Glutamatergic neuron (in vitro differentiated cells): ENCODE results near the gene CNTD1. TPM values are rescaled to one million over a fixed set of nuclear protein-coding genes. Genes with fewer than 3 reads are reported as not detected.
"Not testable (repeated sequence)": the region's sequence is repeated elsewhere in the genome, so short reads cannot be mapped to it uniquely, and the experiment has no call there.

Source experiments
- DNase-seq: peaks from one replicate; pipeline ENCODE4 v3.0.0; 2022
- H3K27ac Mint-ChIP-seq: one replicate; pipeline ENCODE4 v1.8.0; 2020; ENCODE audit warnings: mild to moderate bottlenecking, mixed read lengths, inconsistent platforms; ENCODE audit not compliant: unreplicated experiment
- H3K27me3 Mint-ChIP-seq: one replicate; pipeline ENCODE4 v1.8.0; 2020; ENCODE audit warnings: mild to moderate bottlenecking, moderate library complexity, mixed read lengths, inconsistent platforms; ENCODE audit not compliant: unreplicated experiment
- H3K36me3 Mint-ChIP-seq: one replicate; pipeline ENCODE4 v1.8.0; 2020; ENCODE audit warnings: mild to moderate bottlenecking, mixed read lengths, inconsistent platforms; ENCODE audit not compliant: unreplicated experiment
- H3K4me1 Mint-ChIP-seq: one replicate; pipeline ENCODE4 v1.8.0; 2020; ENCODE audit warnings: mild to moderate bottlenecking, low read depth, mixed read lengths, inconsistent platforms; ENCODE audit not compliant: unreplicated experiment
- H3K4me3 Mint-ChIP-seq: one replicate; pipeline ENCODE4 v1.8.0; 2020; ENCODE audit warnings: mild to moderate bottlenecking, mixed read lengths, inconsistent platforms; ENCODE audit not compliant: unreplicated experiment
- H3K9me3 Mint-ChIP-seq: one replicate; pipeline ENCODE4 v1.8.0; 2020; ENCODE audit warnings: mild to moderate bottlenecking, moderate library complexity, mixed read lengths, inconsistent platforms; ENCODE audit not compliant: unreplicated experiment
- total RNA-seq: library from RNA; stranded (reverse); fragmentation: NEBNext Ultra II Directional; extraction: Animal tissue kit (Norgen Biotek cat#: 25700); gene quantifications from one replicate; pipeline ENCODE4 v1.2.1, GENCODE V29; 2021; ENCODE audit not compliant: unreplicated experiment
- TF ChIP-seq, protein P1 (sequence below): fragments of 200-600 bp; sonication (generic); IDR thresholded peaks from one replicate; pipeline ENCODE4 v1.5.0; 2021; ENCODE audit not compliant: partially characterized antibody, unreplicated experiment

The CNTD1 gene
- total RNA-seq, 1 donor from 2014 or later: not detected

DNA sequence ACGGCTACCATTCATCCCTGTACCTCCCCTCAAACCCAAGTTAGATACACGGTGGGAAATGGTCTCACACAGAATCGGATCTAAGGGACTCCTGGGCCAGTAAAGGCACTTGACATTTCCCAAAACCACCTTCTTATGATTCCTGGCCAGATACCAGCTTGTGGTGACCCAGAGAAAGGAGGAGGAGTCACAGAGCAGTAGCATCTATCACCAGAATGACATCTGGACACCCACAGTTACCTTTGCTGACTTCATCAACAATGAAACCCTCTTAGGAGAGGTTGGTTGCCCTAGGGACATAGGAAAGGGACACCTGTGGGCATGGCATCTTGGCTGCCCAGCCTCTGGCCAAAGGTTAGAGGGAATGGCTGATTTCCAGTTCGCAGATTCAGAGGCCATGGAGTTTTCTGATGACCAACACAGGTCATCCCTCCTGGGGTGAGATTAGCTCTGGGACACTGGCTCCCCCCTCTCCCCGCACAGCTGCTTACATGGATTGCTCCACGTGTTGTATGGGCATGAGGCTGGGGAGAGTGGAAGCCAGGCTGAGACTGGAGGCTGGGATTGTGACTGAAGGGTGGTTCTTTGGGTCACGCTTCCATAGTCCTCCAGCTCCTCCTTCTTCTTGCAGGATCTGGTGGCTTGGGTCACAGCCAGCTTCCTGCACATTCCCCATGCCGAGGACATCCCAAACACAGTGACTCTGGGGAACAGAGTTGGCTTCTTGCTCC lies 51.0 kb downstream of the CNTD1 start:
- TF ChIP-seq, protein P1, sequence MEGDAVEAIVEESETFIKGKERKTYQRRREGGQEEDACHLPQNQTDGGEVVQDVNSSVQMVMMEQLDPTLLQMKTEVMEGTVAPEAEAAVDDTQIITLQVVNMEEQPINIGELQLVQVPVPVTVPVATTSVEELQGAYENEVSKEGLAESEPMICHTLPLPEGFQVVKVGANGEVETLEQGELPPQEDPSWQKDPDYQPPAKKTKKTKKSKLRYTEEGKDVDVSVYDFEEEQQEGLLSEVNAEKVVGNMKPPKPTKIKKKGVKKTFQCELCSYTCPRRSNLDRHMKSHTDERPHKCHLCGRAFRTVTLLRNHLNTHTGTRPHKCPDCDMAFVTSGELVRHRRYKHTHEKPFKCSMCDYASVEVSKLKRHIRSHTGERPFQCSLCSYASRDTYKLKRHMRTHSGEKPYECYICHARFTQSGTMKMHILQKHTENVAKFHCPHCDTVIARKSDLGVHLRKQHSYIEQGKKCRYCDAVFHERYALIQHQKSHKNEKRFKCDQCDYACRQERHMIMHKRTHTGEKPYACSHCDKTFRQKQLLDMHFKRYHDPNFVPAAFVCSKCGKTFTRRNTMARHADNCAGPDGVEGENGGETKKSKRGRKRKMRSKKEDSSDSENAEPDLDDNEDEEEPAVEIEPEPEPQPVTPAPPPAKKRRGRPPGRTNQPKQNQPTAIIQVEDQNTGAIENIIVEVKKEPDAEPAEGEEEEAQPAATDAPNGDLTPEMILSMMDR: no peak
- Mint-ChIP-seq H3K27ac (no peak overlapping the region), H3K27me3 (peaks cover 2% of the 10 kb centered on the region), H3K4me3 (no peak overlapping the region), H3K4me1 (no peaks in the 10 kb centered on the region), H3K36me3 (no peaks in the 10 kb centered on the region), H3K9me3 (no peaks in the 10 kb centered on the region)
- no peak for DNase-seq

DNA sequence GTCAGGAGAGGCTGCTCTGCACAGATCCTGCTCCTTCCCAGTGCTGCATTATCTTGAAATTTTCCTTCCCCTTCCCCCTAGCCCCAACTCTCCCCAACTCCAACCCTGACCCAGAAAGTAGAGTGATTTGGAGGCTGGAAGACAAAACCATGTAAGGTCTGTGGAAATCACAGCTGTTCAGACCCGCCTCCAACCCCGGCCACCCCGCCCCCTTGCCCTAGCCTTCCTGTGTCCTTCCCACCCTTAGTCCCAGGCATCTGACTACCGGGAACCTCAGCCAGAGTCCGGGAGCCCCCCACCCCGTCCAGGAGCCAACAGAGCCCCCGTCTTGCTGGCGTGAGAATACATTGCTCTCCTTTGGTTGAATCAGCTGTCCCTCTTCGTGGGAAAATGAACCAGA lies 52.3 kb downstream of the CNTD1 start, which contains the start of gene AOC3:
AOC3 (plus strand) TSS at position 246 of the 400 bp plus-strand sequence; CDS start at position 391, 145 bp downstream.
- Mint-ChIP-seq H3K27me3 (peaks cover 2% of the 10 kb centered on the region), H3K9me3 (no peaks in the 10 kb centered on the region), H3K36me3 (no peaks in the 10 kb centered on the region), H3K4me1 (no peaks in the 10 kb centered on the region), H3K4me3 (no peak within 1 kb of the TSS), H3K27ac (no peak within 1 kb of the TSS)
- TF ChIP-seq, protein P1: no peak
- DNase-seq: no peak

DNA sequence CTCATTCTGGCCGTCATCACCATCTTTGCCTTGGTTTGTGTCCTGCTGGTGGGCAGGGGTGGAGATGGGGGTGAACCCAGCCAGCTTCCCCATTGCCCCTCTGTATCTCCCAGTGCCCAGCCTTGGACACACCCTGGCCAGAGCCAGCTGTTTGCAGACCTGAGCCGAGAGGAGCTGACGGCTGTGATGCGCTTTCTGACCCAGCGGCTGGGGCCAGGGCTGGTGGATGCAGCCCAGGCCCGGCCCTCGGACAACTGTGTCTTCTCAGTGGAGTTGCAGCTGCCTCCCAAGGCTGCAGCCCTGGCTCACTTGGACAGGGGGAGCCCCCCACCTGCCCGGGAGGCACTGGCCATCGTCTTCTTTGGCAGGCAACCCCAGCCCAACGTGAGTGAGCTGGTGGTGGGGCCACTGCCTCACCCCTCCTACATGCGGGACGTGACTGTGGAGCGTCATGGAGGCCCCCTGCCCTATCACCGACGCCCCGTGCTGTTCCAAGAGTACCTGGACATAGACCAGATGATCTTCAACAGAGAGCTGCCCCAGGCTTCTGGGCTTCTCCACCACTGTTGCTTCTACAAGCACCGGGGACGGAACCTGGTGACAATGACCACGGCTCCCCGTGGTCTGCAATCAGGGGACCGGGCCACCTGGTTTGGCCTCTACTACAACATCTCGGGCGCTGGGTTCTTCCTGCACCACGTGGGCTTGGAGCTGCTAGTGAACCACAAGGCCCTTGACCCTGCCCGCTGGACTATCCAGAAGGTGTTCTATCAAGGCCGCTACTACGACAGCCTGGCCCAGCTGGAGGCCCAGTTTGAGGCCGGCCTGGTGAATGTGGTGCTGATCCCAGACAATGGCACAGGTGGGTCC lies 52.9 kb downstream of the CNTD1 start:
- H3K4me3 Mint-ChIP-seq, H3K27ac Mint-ChIP-seq, H3K36me3 Mint-ChIP-seq, H3K9me3 Mint-ChIP-seq, DNase-seq, H3K4me1 Mint-ChIP-seq, H3K27me3 Mint-ChIP-seq: not testable (repeated sequence)

DNA sequence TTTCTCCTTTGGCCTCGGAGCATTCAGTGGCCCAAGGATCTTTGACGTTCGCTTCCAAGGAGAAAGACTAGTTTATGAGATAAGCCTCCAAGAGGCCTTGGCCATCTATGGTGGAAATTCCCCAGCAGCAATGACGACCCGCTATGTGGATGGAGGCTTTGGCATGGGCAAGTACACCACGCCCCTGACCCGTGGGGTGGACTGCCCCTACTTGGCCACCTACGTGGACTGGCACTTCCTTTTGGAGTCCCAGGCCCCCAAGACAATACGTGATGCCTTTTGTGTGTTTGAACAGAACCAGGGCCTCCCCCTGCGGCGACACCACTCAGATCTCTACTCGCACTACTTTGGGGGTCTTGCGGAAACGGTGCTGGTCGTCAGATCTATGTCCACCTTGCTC lies 53.7 kb downstream of the CNTD1 start:
- Mint-ChIP-seq H3K4me3 (no peak overlapping the region), H3K36me3 (no peaks in the 10 kb centered on the region), H3K9me3 (peaks cover 3% of the 10 kb centered on the region), H3K27ac (no peak overlapping the region), H3K4me1 (peaks cover 4% of the 10 kb centered on the region), H3K27me3 (peaks cover 2% of the 10 kb centered on the region)
- TF ChIP-seq, protein P1: no peak
- no peak for DNase-seq

DNA sequence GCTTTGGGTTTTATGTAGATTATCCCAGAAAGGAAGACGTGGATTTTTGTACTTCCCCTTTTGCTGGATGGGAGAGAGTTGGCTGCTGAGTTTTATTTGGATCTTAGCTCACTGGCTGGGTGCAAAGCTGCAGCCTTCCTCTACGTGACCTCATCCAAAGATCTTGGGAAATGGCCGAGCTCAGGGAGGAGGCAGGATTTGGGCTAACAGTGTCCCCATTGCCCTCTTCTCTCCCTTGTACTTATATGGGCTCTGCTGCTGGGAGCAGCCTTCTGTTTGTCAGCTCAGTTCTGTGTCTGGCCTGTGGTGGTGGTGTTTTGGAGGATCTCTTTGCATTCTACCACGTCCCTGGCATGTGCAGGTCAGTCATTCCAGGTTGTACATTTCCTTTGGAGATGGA lies 54.3 kb downstream of the CNTD1 start:
- H3K36me3 Mint-ChIP-seq: no peaks in the 10 kb centered on the region
- H3K4me1 Mint-ChIP-seq: peaks cover 4% of the 10 kb centered on the region
- TF ChIP-seq, protein P1: no peak
- no peak overlapping the region for H3K4me3 Mint-ChIP-seq
- H3K27me3 Mint-ChIP-seq: peaks cover 1% of the 10 kb centered on the region
- H3K9me3 Mint-ChIP-seq: peaks cover 3% of the 10 kb centered on the region
- H3K27ac Mint-ChIP-seq: no peak overlapping the region
- DNase-seq: no peak
